K562 (cell line): ENCODE data around the gene RNF121. TPM values are rescaled to one million over a fixed set of nuclear protein-coding genes. Genes with fewer than 3 reads are reported as not detected.
A peak's percentile ranks its signal among the peaks of the same experiment; 100 is the strongest.

Source experiments
- ATAC-seq: fragments of 200-7000 bp; cut with Tn5 transposase; 3 replicates; pipeline ENCODE4 v1.9.1; 2020; ENCODE audit warnings: moderate library complexity
- BruUV-seq: library from RNA; stranded (reverse); fragments of 400-500 nt; replicated peaks from 2 replicates; lab custom pipeline; 2021; lab: Mats Ljungman, UMichigan
- CTCF ChIA-PET: fragments of 300-600 bp; formaldehyde crosslinking; extraction: SDS; loops from one replicate; lab custom pipeline; 2021; ENCODE audit warnings: low intra/inter-chr PET ratio; lab: Yijun Ruan, JAX
- POLR2A ChIA-PET: fragments of 300-600, 350-650 bp; sonication (Branson Sonifier 250); formaldehyde crosslinking; extraction: SDS; loops from one replicate; lab custom pipeline; 2021; ENCODE audit warnings: antibody characterized with exemption, inconsistent platforms; lab: Yijun Ruan, JAX
- DNase-seq, 4 experiments: peaks; one replicate each; pipeline versions ENCODE4 v3.0.0 to v3.0.0-alpha.2; 2011 to 2018; ENCODE audit warnings: low spot score in 3 of 4, mixed read lengths in 3 of 4; ENCODE audit errors: extremely low read depth in 1 of 4
- FAIRE-seq: peaks from 2 replicates; lab custom pipeline; 2011; peaks lifted over from hg19 to GRCh38; lab: Jason Lieb, UNC
- H2AFZ ChIP-seq: 2 replicates; pipeline ENCODE4 v1.6.0; 2011; ENCODE audit warnings: low read depth, low read length, control low read depth, inconsistent platforms
- H3K27ac ChIP-seq: fragments of 200-600 bp; 3 replicates; pipeline ENCODE4 v1.8.0; 2011; ENCODE audit warnings: low read depth, mild to moderate bottlenecking, control low read depth, inconsistent platforms, low read length, moderate library complexity, mixed read lengths; ENCODE audit errors: extremely low read depth
- H3K27me3 ChIP-seq, 2 experiments: fragments of 300-600 bp in 1 of 2; 2 replicates in 1 of 2; 3 replicates in 1 of 2; pipeline versions ENCODE4 v1.6.0 to v1.8.0; 2011; ENCODE audit warnings: inconsistent platforms in 2 of 2, low read length in 2 of 2, mild to moderate bottlenecking in 1 of 2, mixed read lengths in 1 of 2, moderate library complexity in 1 of 2; ENCODE audit not compliant: control insufficient read depth in 2 of 2, insufficient read depth in 2 of 2
- H3K36me3 ChIP-seq: fragments of 300-600 bp; 3 replicates; pipeline ENCODE4 v1.8.0; 2011; ENCODE audit warnings: mild to moderate bottlenecking, low read length, inconsistent platforms; ENCODE audit not compliant: control insufficient read depth, insufficient read depth
- H3K4me1 ChIP-seq, 2 experiments: fragments of 200-600 bp in 1 of 2; replicated peaks in 1 of 2; 2 replicates in 1 of 2; 3 replicates in 1 of 2; pipeline versions ENCODE4 v1.5.1 to v1.8.0; 2011; ENCODE audit warnings: inconsistent platforms in 2 of 2, low read length in 2 of 2, mild to moderate bottlenecking in 1 of 2, mixed read lengths in 1 of 2, moderate library complexity in 1 of 2; ENCODE audit not compliant: control insufficient read depth in 2 of 2, insufficient read depth in 2 of 2
- H3K4me2 ChIP-seq: 2 replicates; pipeline ENCODE4 v1.6.1; 2011; ENCODE audit warnings: low read length, control low read depth, inconsistent platforms, mixed read lengths; ENCODE audit not compliant: insufficient read depth
- H3K4me3 ChIP-seq: fragments of 200-600 bp; sonication (generic), shearing (Covaris generic); 2 replicates; pipeline ENCODE4 v1.5.1; 2016; ENCODE audit warnings: control low read depth, inconsistent platforms
- H3K79me2 ChIP-seq: fragments of 200-600 bp; 3 replicates; pipeline ENCODE4 v1.8.0; 2011; ENCODE audit warnings: low read length, inconsistent platforms; ENCODE audit not compliant: control insufficient read depth, insufficient read depth
- H3K9ac ChIP-seq, 2 experiments: 2 replicates each; pipeline versions ENCODE4 v1.6.0 to v1.6.1; 2011; ENCODE audit warnings: low read depth in 2 of 2, low read length in 2 of 2, control low read depth in 1 of 2, inconsistent platforms in 1 of 2, mild to moderate bottlenecking in 1 of 2, mixed read lengths in 1 of 2; ENCODE audit not compliant: insufficient read depth in 1 of 2
- H3K9me1 ChIP-seq: one replicate; pipeline ENCODE4 v1.6.0; 2011; ENCODE audit warnings: inconsistent platforms, mild to moderate bottlenecking, low read length, moderate library complexity; ENCODE audit not compliant: control insufficient read depth, insufficient read depth
- H3K9me3 ChIP-seq: replicated peaks from 2 replicates; pipeline ENCODE4 v1.5.1; 2011; ENCODE audit warnings: low read depth, low read length, inconsistent platforms; ENCODE audit not compliant: control insufficient read depth, insufficient read depth
- H4K20me1 ChIP-seq: replicated peaks from 2 replicates; pipeline ENCODE4 v1.6.1; 2011; ENCODE audit warnings: low read length, inconsistent platforms, mixed read lengths; ENCODE audit not compliant: control insufficient read depth, insufficient read depth
- ELF1 ChIP-seq: fragments of 200-800 bp; sonication (Bioruptor generic); IDR thresholded peaks from 2 replicates; pipeline ENCODE4 v1.6.1; 2016; ENCODE audit warnings: missing genetic modification characterization, missing compliant biosample characterization
- HDAC8 ChIP-seq: fragments of 450-650 bp; IDR thresholded peaks from 2 replicates; pipeline ENCODE4 v1.6.1; 2016; ENCODE audit warnings: mild to moderate bottlenecking, missing genetic modification characterization, moderate library complexity, missing compliant biosample characterization
- ILF3 ChIP-seq: fragments of 450-650 bp; IDR thresholded peaks from 2 replicates; pipeline ENCODE4 v1.6.1; 2018; ENCODE audit warnings: antibody characterized with exemption, mild to moderate bottlenecking, moderate library complexity, borderline replicate concordance
- MCM5 ChIP-seq: fragments of 450-650 bp; IDR thresholded peaks from 2 replicates; pipeline ENCODE4 v1.6.1; 2016; ENCODE audit warnings: low read depth
- PURB ChIP-seq: sonication (generic); formaldehyde crosslinking; IDR thresholded peaks from 2 replicates; pipeline ENCODE4 v1.9.0; 2021; ENCODE audit warnings: low read depth, mild to moderate bottlenecking, missing genetic modification reagents
- ZNF175 ChIP-seq: fragments of 200-800 bp; sonication (Bioruptor generic); IDR thresholded peaks from 2 replicates; pipeline ENCODE4 v1.6.1; 2016; ENCODE audit warnings: low read depth, mild to moderate bottlenecking, missing genetic modification characterization, missing compliant biosample characterization
- ZNF583 ChIP-seq: fragments of 250-450 bp; sonication (Bioruptor Pico); IDR thresholded peaks from 2 replicates; pipeline ENCODE4 v1.4.0; 2020
- WGBS: fragments of 100-300 bp; shearing (Covaris generic); methylation state at CpG from one replicate; pipeline ENCODE4 v1.1.6; 2016; ENCODE audit warnings: low coverage, mixed read lengths; ENCODE audit not compliant: insufficient coverage; ENCODE audit errors: missing lambda C conversion rate; 5-methylcytosine and 5-hydroxymethylcytosine counted together
- in situ Hi-C: fragments of 300-500 bp; cut with MboI; formaldehyde crosslinking; loops from 4 replicates; pipeline ENCODE4 v1.15.0; 2018; ENCODE audit warnings: inconsistent platforms, mixed read lengths
- intact Hi-C: fragments of 100-400 bp; cut with micrococcal nuclease; formaldehyde crosslinking; loops from 2 replicates; pipeline ENCODE4 v1.14.2; 2022
- polyA plus RNA-seq, 8 experiments: library from polyadenylated mRNA; depleted of rRNA in 4 of 8; stranded (reverse) in 5 of 8; unstranded in 3 of 8; fragments of >200 nt; fragmentation: Nextera tagmentation in 2 of 8; fragmentation: Illumina TruSeq in 1 of 8; extraction: Ambion mirVana in 2 of 8; extraction: Trizol in 1 of 8; gene quantifications; 2 replicates each; pipeline versions ENCODE4 v1.2.1 to v1.2.3, GENCODE V29; 2011 to 2014; ENCODE audit warnings: inconsistent platforms in 1 of 8, missing spikeins in 1 of 8
- total RNA-seq, 7 experiments: library from RNA; depleted of rRNA in 6 of 7; stranded (reverse); fragments of >200 nt in 6 of 7; fragmentation: Illumina TruSeq in 2 of 7; extraction: Trizol in 2 of 7; gene quantifications; 2 replicates each; pipeline versions ENCODE4 v1.2.1 to v1.2.3, GENCODE V29; 2011 to 2021; ENCODE audit warnings: low replicate concordance in 1 of 7
- TF ChIP-seq, protein P1 (sequence below), 2 experiments: IDR thresholded peaks; 2 replicates each; pipeline ENCODE4 v1.6.1; 2012; ENCODE audit warnings: improper control_type of control experiment in 2 of 2, low read depth in 2 of 2, low read length in 2 of 2, borderline replicate concordance in 1 of 2
- TF ChIP-seq, protein P2 (sequence below): fragments of 450-650 bp; IDR thresholded peaks from 2 replicates; pipeline ENCODE4 v1.6.1; 2018; ENCODE audit not compliant: partially characterized antibody

RNF121 gene
- total and polyA plus RNA-seq, 9 of the 15 experiments (the other 6 are each of a cell fraction or from before 2014, with no cell fraction given), result 8.0 to 63.4 (median 20.5) TPM

DNA sequence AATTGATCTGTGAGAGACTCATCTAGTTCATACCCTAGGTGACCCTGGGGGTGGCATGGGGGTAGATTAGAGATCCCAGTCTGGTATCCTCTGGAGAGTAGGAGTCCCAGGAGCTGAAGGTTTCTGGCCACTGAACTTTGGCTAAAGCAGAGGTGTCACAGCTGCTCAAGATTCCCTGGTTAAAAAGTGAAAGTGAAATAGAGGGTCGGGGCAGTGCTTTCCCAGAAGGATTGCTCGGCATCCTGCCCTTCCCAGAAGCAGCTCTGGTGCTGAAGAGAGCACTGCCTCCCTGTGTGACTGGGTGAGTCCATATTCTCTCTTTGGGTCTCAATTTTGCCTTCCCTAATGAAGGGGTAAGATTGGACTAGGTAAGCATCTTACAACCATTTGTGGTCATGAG lies 70.5 kb downstream of the RNF121 start:
- no peaks in the 10 kb centered on the region for H3K79me2 ChIP-seq
- FAIRE-seq (no peak), DNase-seq (no peak), ATAC-seq (no peak)
- H3K36me3 ChIP-seq, result peaks cover 65% of the 10 kb centered on the region; the same call in 2 of the 3 replicates
- H3K9me1 ChIP-seq, result peaks cover 14% of the 10 kb centered on the region
- no peaks in the 10 kb centered on the region for H3K9me3 ChIP-seq
- peaks cover 46 to 73% of the 10 kb centered on the region in 2 experiments for H3K4me1 ChIP-seq
- no peaks in the 10 kb centered on the region for H3K27me3 ChIP-seq
- BruUV-seq, result no TSS peak
- H4K20me1 ChIP-seq, result peaks cover 10% of the 10 kb centered on the region
- peak overlapping the region; percentile 34 for H3K27ac ChIP-seq
- peak overlapping the region; percentile 42; the same call in 1 of the 2 replicates for H3K4me2 ChIP-seq
- TF ChIP-seq ZNF583 (no peak), MCM5 (no peak), ILF3 (no peak), ELF1 (no peak), PURB (no peak), ZNF175 (CRISPR knock-in tag) (0 out of 2 replicates have a peak, but pooled peaks have one; percentile 29), HDAC8 (tag) (no peak)
- TF ChIP-seq, protein P1, sequence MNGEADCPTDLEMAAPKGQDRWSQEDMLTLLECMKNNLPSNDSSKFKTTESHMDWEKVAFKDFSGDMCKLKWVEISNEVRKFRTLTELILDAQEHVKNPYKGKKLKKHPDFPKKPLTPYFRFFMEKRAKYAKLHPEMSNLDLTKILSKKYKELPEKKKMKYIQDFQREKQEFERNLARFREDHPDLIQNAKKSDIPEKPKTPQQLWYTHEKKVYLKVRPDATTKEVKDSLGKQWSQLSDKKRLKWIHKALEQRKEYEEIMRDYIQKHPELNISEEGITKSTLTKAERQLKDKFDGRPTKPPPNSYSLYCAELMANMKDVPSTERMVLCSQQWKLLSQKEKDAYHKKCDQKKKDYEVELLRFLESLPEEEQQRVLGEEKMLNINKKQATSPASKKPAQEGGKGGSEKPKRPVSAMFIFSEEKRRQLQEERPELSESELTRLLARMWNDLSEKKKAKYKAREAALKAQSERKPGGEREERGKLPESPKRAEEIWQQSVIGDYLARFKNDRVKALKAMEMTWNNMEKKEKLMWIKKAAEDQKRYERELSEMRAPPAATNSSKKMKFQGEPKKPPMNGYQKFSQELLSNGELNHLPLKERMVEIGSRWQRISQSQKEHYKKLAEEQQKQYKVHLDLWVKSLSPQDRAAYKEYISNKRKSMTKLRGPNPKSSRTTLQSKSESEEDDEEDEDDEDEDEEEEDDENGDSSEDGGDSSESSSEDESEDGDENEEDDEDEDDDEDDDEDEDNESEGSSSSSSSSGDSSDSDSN (IDR thresholded peaks at IDR 0.05; ENCODE audit: borderline replicate concordance in 1 of 2, low read depth in 2 of 2, low read length in 2 of 2), result no peak
- TF ChIP-seq, protein P2, sequence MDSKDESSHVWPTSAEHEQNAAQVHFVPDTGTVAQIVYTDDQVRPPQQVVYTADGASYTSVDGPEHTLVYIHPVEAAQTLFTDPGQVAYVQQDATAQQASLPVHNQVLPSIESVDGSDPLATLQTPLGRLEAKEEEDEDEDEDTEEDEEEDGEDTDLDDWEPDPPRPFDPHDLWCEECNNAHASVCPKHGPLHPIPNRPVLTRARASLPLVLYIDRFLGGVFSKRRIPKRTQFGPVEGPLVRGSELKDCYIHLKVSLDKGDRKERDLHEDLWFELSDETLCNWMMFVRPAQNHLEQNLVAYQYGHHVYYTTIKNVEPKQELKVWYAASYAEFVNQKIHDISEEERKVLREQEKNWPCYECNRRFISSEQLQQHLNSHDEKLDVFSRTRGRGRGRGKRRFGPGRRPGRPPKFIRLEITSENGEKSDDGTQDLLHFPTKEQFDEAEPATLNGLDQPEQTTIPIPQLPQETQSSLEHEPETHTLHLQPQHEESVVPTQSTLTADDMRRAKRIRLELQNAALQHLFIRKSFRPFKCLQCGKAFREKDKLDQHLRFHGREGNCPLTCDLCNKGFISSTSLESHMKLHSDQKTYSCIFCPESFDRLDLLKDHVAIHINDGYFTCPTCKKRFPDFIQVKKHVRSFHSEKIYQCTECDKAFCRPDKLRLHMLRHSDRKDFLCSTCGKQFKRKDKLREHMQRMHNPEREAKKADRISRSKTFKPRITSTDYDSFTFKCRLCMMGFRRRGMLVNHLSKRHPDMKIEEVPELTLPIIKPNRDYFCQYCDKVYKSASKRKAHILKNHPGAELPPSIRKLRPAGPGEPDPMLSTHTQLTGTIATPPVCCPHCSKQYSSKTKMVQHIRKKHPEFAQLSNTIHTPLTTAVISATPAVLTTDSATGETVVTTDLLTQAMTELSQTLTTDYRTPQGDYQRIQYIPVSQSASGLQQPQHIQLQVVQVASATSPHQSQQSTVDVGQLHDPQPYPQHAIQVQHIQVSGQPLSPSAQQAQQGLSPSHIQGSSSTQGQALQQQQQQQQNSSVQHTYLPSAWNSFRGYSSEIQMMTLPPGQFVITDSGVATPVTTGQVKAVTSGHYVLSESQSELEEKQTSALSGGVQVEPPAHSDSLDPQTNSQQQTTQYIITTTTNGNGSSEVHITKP, result peak; percentile 14
- H3K9ac ChIP-seq, result peak overlapping the region; percentile 30 to 59; a peak in 2 of 4 replicates
- H2AFZ ChIP-seq, result no peak overlapping the region
- 5% methylated on average over 2 of the region's 2 CpGs for WGBS
- ChIA-PET POLR2A (interaction anchor here (0.7 to 2.1 kb wide), 6 partner anchors 10 to 287 kb away, joined by 3 to 10 read pairs (median 4); no protein-coding TSS in a partner anchor), CTCF (no interaction called here)
- no peak overlapping the region for H3K4me3 ChIP-seq
- in situ Hi-C loops, result no loop called here
- intact Hi-C loops, result loop anchor here (5.0 kb wide), 1 partner anchor 137 kb away; no protein-coding TSS in a partner anchor
